Measurements from ENCODE around the gene LRP3.

The LRP3 gene

DNA sequence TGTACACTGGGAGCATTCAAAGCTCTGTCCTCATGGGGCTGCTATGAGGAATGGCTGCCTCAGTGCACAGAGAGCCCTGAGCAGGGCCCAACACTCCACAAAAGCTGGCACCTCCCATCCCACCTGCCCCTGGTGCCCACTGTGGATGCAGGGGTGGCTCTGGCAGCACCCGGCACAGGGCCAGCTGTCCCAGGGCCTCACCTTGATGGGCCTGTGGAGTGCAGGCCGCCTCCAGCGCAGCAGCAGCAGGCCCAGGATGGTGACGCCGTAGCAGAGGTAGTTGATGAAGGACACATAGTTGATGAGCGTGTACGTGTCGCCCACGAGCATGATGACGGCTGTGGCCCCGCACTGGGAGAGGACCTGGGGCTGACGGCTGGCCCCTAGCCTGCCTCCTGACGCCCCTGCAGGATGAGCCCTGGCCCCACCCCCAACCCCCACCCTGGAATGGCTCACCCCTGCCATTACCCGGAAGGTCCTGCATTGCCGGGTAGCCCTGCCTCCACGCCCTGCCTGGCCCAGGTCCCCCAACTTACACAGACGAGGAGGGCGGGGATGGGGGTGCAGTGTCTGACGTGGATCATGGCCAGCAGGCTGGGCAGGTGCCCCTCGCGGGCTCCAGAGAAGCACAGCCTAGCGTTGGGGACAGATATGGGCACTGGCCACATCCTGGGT is 16.3 kb downstream of the LRP3 start:
- Histone ChIP-seq H3K4me1 (ENCODE audit: low read depth, poor library complexity, severe bottlenecking) (no peaks in the 10 kb centered on the region), H3K4me3 (IDR thresholded peaks at IDR 0.05; ENCODE audit: insufficient read depth, low read depth, low read length) (no peak overlapping the region), H2AFZ (ENCODE audit: low read depth) (no peak overlapping the region), H3K79me2 (ENCODE audit: insufficient read depth, low read depth) (no peaks in the 10 kb centered on the region), H4K20me1 (ENCODE audit: insufficient read depth) (no peaks in the 10 kb centered on the region), H3K4me2 (no peak overlapping the region), H3K27ac (no peak overlapping the region), H3K27me3 (ENCODE audit: insufficient read depth, low read depth) (peaks cover 25% of the 10 kb centered on the region; the same call in 1 of the 2 replicates), H3K9ac (no peak overlapping the region), H3K36me3 (ENCODE audit: insufficient read depth) (no peaks in the 10 kb centered on the region)
- TF ChIP-seq, protein P1, sequence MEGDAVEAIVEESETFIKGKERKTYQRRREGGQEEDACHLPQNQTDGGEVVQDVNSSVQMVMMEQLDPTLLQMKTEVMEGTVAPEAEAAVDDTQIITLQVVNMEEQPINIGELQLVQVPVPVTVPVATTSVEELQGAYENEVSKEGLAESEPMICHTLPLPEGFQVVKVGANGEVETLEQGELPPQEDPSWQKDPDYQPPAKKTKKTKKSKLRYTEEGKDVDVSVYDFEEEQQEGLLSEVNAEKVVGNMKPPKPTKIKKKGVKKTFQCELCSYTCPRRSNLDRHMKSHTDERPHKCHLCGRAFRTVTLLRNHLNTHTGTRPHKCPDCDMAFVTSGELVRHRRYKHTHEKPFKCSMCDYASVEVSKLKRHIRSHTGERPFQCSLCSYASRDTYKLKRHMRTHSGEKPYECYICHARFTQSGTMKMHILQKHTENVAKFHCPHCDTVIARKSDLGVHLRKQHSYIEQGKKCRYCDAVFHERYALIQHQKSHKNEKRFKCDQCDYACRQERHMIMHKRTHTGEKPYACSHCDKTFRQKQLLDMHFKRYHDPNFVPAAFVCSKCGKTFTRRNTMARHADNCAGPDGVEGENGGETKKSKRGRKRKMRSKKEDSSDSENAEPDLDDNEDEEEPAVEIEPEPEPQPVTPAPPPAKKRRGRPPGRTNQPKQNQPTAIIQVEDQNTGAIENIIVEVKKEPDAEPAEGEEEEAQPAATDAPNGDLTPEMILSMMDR (conservative IDR thresholded peaks at IDR 0.05; ENCODE audit: low read depth, low read length), result no peak

DNA sequence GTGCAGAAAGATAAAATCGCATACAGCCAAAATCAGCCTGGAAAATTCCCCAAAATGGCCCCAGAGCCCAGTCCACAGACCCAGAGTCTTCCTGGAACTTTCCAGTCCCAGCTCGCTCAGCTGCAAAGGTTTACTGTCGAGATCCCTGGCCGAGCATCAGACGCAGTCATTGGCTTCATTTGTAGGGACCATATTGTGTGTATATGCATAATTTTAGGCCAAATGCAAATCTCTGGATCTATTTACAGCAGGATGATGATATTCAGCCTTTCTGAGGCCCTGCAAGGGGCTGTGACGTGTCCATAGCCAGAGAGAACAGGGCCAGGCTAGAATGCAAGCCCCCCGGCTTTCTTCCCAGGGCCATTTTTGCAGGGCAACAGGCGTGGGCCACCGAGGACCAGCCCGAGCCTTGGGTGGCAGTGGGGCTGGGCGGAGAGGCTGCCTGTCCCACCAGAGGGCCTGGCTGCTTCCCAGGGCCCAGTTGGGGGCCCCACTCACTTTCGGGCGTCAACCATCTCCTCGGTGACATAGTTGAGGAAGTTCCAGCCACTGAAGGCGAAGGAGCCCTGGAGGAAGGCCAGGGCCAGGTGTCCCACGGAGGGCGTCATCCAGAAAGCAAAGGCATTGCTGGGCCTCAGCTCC is 17.8 kb downstream of the LRP3 start:
- Histone ChIP-seq H3K4me1 (ENCODE audit: low read depth, poor library complexity, severe bottlenecking) (no peaks in the 10 kb centered on the region), H4K20me1 (ENCODE audit: insufficient read depth) (no peaks in the 10 kb centered on the region), H3K4me3 (IDR thresholded peaks at IDR 0.05; ENCODE audit: insufficient read depth, low read depth, low read length) (no peak overlapping the region), H3K27ac (no peak overlapping the region), H2AFZ (ENCODE audit: low read depth) (no peak overlapping the region), H3K4me2 (no peak overlapping the region), H3K9ac (no peak overlapping the region), H3K27me3 (ENCODE audit: insufficient read depth, low read depth) (peaks cover 28% of the 10 kb centered on the region; the same call in 1 of the 2 replicates), H3K79me2 (ENCODE audit: insufficient read depth, low read depth) (no peaks in the 10 kb centered on the region), H3K36me3 (ENCODE audit: insufficient read depth) (no peaks in the 10 kb centered on the region)
- TF ChIP-seq, protein P1 (conservative IDR thresholded peaks at IDR 0.05; ENCODE audit: low read depth, low read length), result no peak

DNA sequence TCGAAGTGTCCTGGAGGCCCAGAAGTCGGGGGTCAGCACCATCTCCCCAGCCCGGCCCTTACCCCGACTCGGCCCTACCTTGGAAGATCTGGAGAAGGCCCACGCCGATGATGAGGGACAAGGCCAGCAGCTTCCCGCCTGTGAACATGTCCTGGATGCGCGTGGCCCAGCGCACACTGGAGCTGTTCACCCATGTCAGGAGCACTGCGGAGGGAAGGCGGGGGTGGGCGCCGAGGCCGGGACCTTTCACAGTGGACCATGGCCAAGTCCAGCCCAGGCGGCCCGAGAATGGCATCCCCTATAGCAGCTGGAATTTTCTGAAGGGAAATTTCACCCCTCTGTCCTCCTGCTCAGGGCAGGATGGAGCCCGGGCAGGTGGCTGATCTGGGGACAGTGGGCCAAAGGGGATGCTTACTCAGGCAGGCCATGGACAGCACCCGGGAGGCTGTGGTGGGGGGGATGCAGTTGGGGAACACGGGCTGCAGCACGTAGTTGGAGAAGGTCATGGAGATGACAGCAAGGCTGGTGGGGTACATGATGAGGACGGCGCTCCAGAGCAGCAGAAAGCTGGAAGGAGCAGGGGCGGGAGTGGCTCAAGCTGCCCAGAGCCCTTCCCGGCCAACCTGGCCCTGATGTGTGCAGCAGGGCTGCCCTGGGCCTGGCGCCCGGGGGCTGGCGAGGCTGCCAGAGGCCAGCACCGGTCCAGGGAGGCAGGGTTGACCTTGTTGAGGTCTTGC is 18.5 kb downstream of the LRP3 start:
- Histone ChIP-seq H3K4me2 (no peak overlapping the region), H2AFZ (ENCODE audit: low read depth) (no peak overlapping the region), H3K27me3 (ENCODE audit: insufficient read depth, low read depth) (peaks cover 28% of the 10 kb centered on the region; the same call in 1 of the 2 replicates), H3K9ac (no peak overlapping the region), H3K4me3 (IDR thresholded peaks at IDR 0.05; ENCODE audit: insufficient read depth, low read depth, low read length) (no peak overlapping the region), H3K27ac (no peak overlapping the region), H3K4me1 (ENCODE audit: low read depth, poor library complexity, severe bottlenecking) (no peaks in the 10 kb centered on the region), H3K36me3 (ENCODE audit: insufficient read depth) (no peaks in the 10 kb centered on the region), H4K20me1 (ENCODE audit: insufficient read depth) (no peaks in the 10 kb centered on the region), H3K79me2 (ENCODE audit: insufficient read depth, low read depth) (no peaks in the 10 kb centered on the region)
- TF ChIP-seq, protein P1 (conservative IDR thresholded peaks at IDR 0.05; ENCODE audit: low read depth, low read length), result no peak

GRCh38 chr19:33214596-33214995 is 20.5 kb downstream of the LRP3 start:
- H3K4me3 ChIP-seq (IDR thresholded peaks at IDR 0.05; ENCODE audit: insufficient read depth, low read depth, low read length), result no peak overlapping the region
- H3K4me1 ChIP-seq (ENCODE audit: low read depth, poor library complexity, severe bottlenecking), result no peaks in the 10 kb centered on the region
- H3K4me2 ChIP-seq, result no peak overlapping the region
- TF ChIP-seq, protein P1 (conservative IDR thresholded peaks at IDR 0.05; ENCODE audit: low read depth, low read length), result no peak; the same call in 1 of the 2 replicates
- H3K36me3 ChIP-seq (ENCODE audit: insufficient read depth), result no peaks in the 10 kb centered on the region
- no peak overlapping the region for H2AFZ ChIP-seq (ENCODE audit: low read depth)
- no peaks in the 10 kb centered on the region for H3K79me2 ChIP-seq (ENCODE audit: insufficient read depth, low read depth)
- H3K27ac ChIP-seq, result no peak overlapping the region
- H3K27me3 ChIP-seq (ENCODE audit: insufficient read depth, low read depth), result peaks cover 30% of the 10 kb centered on the region; the same call in 1 of the 2 replicates
- no peak overlapping the region for H3K9ac ChIP-seq
- H4K20me1 ChIP-seq (ENCODE audit: insufficient read depth), result no peaks in the 10 kb centered on the region
